ENCODE results near the gene ADGRG6.

The ADGRG6 gene

DNA sequence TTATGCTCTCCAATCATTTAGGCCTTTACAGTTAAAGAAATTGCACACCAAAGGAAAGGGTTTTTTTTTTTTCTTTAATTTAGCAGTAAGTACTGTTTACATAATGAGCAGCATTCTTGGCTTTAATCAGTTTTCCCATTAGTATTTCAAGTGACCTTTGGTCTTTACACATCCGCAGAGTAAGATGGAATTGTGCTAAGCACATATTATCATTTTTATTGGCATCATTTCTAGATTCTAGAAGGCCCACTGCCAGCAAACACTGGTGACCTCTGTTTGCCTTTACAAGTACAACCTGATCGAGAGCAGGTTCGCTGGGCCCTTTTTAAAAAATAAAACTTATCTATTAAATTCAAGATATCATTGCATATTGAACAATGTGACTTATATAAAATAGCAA lies 104.3 kb downstream of the ADGRG6 start:
- H3K4me1 ChIP-seq (ENCODE audit: control insufficient read depth, insufficient read depth, low read length), result peaks cover 3% of the 10 kb centered on the region
- TF ChIP-seq ZNF114 (tag by site-specific recombination; IDR thresholded peaks at IDR 0.05), result no peak
- TF ChIP-seq ZNF624 (tag by site-specific recombination; IDR thresholded peaks at IDR 0.05), result no peak
- no peak for TF ChIP-seq ZNF366 (tag by site-specific recombination; conservative IDR thresholded peaks at IDR 0.05)
- no peak for TF ChIP-seq ZFHX2 (tag by site-specific recombination; conservative IDR thresholded peaks at IDR 0.05)
- TF ChIP-seq ZNF133 (tag by site-specific recombination; IDR thresholded peaks at IDR 0.05), result no peak
- TF ChIP-seq ZNF830 (tag by site-specific recombination; IDR thresholded peaks at IDR 0.05; ENCODE audit: low read depth), result no peak
- TF ChIP-seq, protein P1, sequence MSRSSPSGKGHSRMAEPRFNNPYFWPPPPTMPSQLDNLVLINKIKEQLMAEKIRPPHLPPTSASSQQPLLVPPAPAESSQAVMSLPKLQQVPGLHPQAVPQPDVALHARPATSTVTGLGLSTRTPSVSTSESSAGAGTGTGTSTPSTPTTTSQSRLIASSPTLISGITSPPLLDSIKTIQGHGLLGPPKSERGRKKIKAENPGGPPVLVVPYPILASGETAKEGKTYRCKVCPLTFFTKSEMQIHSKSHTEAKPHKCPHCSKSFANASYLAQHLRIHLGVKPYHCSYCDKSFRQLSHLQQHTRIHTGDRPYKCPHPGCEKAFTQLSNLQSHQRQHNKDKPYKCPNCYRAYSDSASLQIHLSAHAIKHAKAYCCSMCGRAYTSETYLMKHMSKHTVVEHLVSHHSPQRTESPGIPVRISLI (tag by site-specific recombination; IDR thresholded peaks at IDR 0.05), result no peak
- TF ChIP-seq FEZF1 (tag by site-specific recombination; IDR thresholded peaks at IDR 0.05), result no peak
- TF ChIP-seq ZBTB20 (tag by site-specific recombination; IDR thresholded peaks at IDR 0.05), result no peak
- TF ChIP-seq ZNF792 (tag by site-specific recombination; IDR thresholded peaks at IDR 0.05), result no peak
- TF ChIP-seq ZNF747 (tag by site-specific recombination; IDR thresholded peaks at IDR 0.05), result no peak
- no peaks in the 10 kb centered on the region for H3K36me3 ChIP-seq (ENCODE audit: control insufficient read depth in 2 of 2, insufficient read depth in 1 of 2, low read length in 2 of 2)
- CTCF ChIA-PET, result no interaction called here
- H3K27ac ChIP-seq (ENCODE audit: extremely low read depth, low read depth, low read length), result no peak overlapping the region
- POLR2A ChIA-PET, result no interaction called here
- no peaks in the 10 kb centered on the region for H3K9me3 ChIP-seq (ENCODE audit: control insufficient read depth, insufficient read depth, low read depth, low read length)
- no peak overlapping the region for H3K4me3 ChIP-seq (ENCODE audit: low read depth, low read length)

GRCh38 chr6:142407685-142408273 lies 106.0 kb downstream of the ADGRG6 start:
- TF ChIP-seq ZNF423 (tag by site-specific recombination; IDR thresholded peaks at IDR 0.05) (no peak), SALL2 (tag by site-specific recombination; IDR thresholded peaks at IDR 0.05; ENCODE audit: borderline replicate concordance) (no peak), ZNF433 (tag by site-specific recombination; IDR thresholded peaks at IDR 0.05; ENCODE audit: low read depth) (no peak), ZNF391 (tag by site-specific recombination; IDR thresholded peaks at IDR 0.05; ENCODE audit: borderline replicate concordance, low read depth) (no peak), ZNF610 (tag by site-specific recombination; IDR thresholded peaks at IDR 0.05; ENCODE audit: borderline replicate concordance) (no peak)
- H3K9me3 ChIP-seq (ENCODE audit: control insufficient read depth, insufficient read depth, low read depth, low read length), result no peaks in the 10 kb centered on the region
- ChIA-PET CTCF (no interaction called here), POLR2A (no interaction called here)
- H3K4me1 ChIP-seq (ENCODE audit: control insufficient read depth, insufficient read depth, low read length), result peaks cover 2% of the 10 kb centered on the region; the same call in 1 of the 2 replicates
- H3K36me3 ChIP-seq (ENCODE audit: control insufficient read depth in 2 of 2, insufficient read depth in 1 of 2, low read length in 2 of 2), result no peaks in the 10 kb centered on the region
- H3K27ac ChIP-seq (ENCODE audit: extremely low read depth, low read depth, low read length), result no peak overlapping the region
- H3K4me3 ChIP-seq (ENCODE audit: low read depth, low read length), result no peak overlapping the region

DNA sequence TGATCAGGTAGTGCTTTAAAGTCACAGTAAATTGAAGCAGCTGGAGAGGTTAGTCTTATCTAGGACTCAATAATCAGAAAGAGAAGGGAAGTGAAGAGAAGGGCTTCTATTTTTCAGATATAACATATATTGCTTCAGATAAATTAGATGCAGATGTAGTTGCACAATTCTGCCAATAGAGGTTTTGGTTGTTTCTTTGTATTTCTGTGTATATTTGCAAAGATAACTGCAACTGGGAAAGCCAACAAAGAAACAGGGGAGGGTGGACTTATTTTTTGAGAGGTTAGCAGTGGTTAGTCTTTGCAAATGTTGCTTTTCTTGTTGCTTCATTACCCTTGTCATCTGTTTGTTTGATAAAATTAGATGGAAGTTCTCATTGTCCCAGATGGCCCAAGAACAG lies 106.6 kb downstream of the ADGRG6 start:
- POLR2A ChIA-PET, result no interaction called here
- Histone ChIP-seq H3K9me3 (ENCODE audit: control insufficient read depth, insufficient read depth, low read depth, low read length) (no peaks in the 10 kb centered on the region), H3K27ac (ENCODE audit: extremely low read depth, low read depth, low read length) (no peak overlapping the region), H3K4me1 (ENCODE audit: control insufficient read depth, insufficient read depth, low read length) (peaks cover 2% of the 10 kb centered on the region; the same call in 1 of the 2 replicates), H3K36me3 (ENCODE audit: control insufficient read depth in 2 of 2, insufficient read depth in 1 of 2, low read length in 2 of 2) (no peaks in the 10 kb centered on the region), H3K4me3 (ENCODE audit: low read depth, low read length) (no peak overlapping the region)
- CTCF ChIA-PET, result no interaction called here
- no peak for TF ChIP-seq ZNF654 (tag by site-specific recombination; IDR thresholded peaks at IDR 0.05; ENCODE audit: low read depth)
- no peak for TF ChIP-seq ZNF292 (tag by site-specific recombination; IDR thresholded peaks at IDR 0.05; ENCODE audit: borderline replicate concordance, low read depth)
- TF ChIP-seq SALL2 (tag by site-specific recombination; IDR thresholded peaks at IDR 0.05; ENCODE audit: borderline replicate concordance), result no peak
- no peak for TF ChIP-seq ZNF555 (tag by site-specific recombination; conservative IDR thresholded peaks at IDR 0.05)
- no peak for TF ChIP-seq HOXC10 (CRISPR knock-in tag; IDR thresholded peaks at IDR 0.05)
- no peak for TF ChIP-seq ZNF639 (tag by site-specific recombination; IDR thresholded peaks at IDR 0.05)
- TF ChIP-seq ZNF785 (tag by site-specific recombination; IDR thresholded peaks at IDR 0.05), result no peak
